Fibroblast of lung (primary cell): ENCODE data around the gene PCSK4. TPM values are rescaled to one million over a fixed set of nuclear protein-coding genes. Genes with fewer than 3 reads are reported as not detected.
"Not testable (repeated sequence)": the region's sequence is repeated elsewhere in the genome, so short reads cannot be mapped to it uniquely, and the experiment has no call there.

Source experiments
- DNase-seq, 2 donors: peaks; one replicate each; pipeline versions ENCODE4 v3.0.0 to v3.0.0-alpha.2; 2010; ENCODE audit warnings: low read depth in 2 of 2
- H2AFZ ChIP-seq: 2 replicates; pipeline ENCODE4 v1.5.1; 2012; ENCODE audit warnings: low read length, control low read depth, inconsistent platforms
- H3K27ac ChIP-seq: 2 replicates; pipeline ENCODE4 v1.5.1; 2011; ENCODE audit warnings: low read length, control low read depth; ENCODE audit not compliant: insufficient read depth
- H3K27me3 ChIP-seq: 2 replicates; pipeline ENCODE4 v1.5.1; 2011; ENCODE audit warnings: mild to moderate bottlenecking, low read length; ENCODE audit not compliant: control insufficient read depth, insufficient read depth
- H3K36me3 ChIP-seq: 2 replicates; pipeline ENCODE4 v1.5.1; 2011; ENCODE audit warnings: low read length; ENCODE audit not compliant: control insufficient read depth, insufficient read depth
- H3K4me1 ChIP-seq: 2 replicates; pipeline ENCODE4 v1.5.1; 2011; ENCODE audit warnings: low read length; ENCODE audit not compliant: control insufficient read depth, insufficient read depth; ENCODE audit errors: extremely low read depth
- H3K4me2 ChIP-seq: 2 replicates; pipeline ENCODE4 v1.5.1; 2011; ENCODE audit warnings: low read length, control low read depth; ENCODE audit not compliant: insufficient read depth; ENCODE audit errors: extremely low read depth
- H3K4me3 ChIP-seq, 4 experiments: fragments of 200-600 bp in 1 of 4; sonication (generic) in 1 of 4; replicated peaks in 1 of 4; 2 replicates each; pipeline ENCODE4 v1.5.1; 2011 to 2016; ENCODE audit warnings: low read length in 4 of 4, low read depth in 3 of 4, mild to moderate bottlenecking in 3 of 4, control low read depth in 2 of 4, inconsistent platforms in 1 of 4, mixed read lengths in 1 of 4; ENCODE audit not compliant: insufficient read depth in 1 of 4; ENCODE audit errors: control extremely low read depth in 1 of 4
- H3K79me2 ChIP-seq: 2 replicates; pipeline ENCODE4 v1.5.1; 2012; ENCODE audit warnings: mild to moderate bottlenecking, low read length, inconsistent platforms; ENCODE audit not compliant: control insufficient read depth, insufficient read depth
- H3K9ac ChIP-seq: 2 replicates; pipeline ENCODE4 v1.5.1; 2011; ENCODE audit warnings: mild to moderate bottlenecking, low read length, control low read depth; ENCODE audit not compliant: insufficient read depth
- H3K9me3 ChIP-seq: 2 replicates; pipeline ENCODE4 v1.5.1; 2012; ENCODE audit warnings: low read depth, low read length; ENCODE audit not compliant: control insufficient read depth, insufficient read depth
- H4K20me1 ChIP-seq: 2 replicates; pipeline ENCODE4 v1.5.1; 2011; ENCODE audit warnings: low read length; ENCODE audit not compliant: control insufficient read depth, insufficient read depth; ENCODE audit errors: extremely low read depth
- CTCF ChIP-seq, 2 donors: IDR thresholded peaks in 1 of 2; conservative IDR thresholded peaks in 1 of 2; 1 replicate in 1 of 2; 2 replicates in 1 of 2; pipeline ENCODE4 v1.5.1; 2011 to 2012; ENCODE audit warnings: low read length in 2 of 2, control low read depth in 1 of 2, inconsistent platforms in 1 of 2, low read depth in 1 of 2, mild to moderate bottlenecking in 1 of 2
- EZH2 ChIP-seq: IDR thresholded peaks from 2 replicates; pipeline ENCODE4 v1.5.1; 2012; ENCODE audit warnings: low read length, control low read depth, mild to moderate bottlenecking; ENCODE audit errors: missing control alignments
- polyA minus RNA-seq: library from RNA; depleted of rRNA, polyadenylated mRNA; stranded (reverse); fragments of >200 nt; gene quantifications from 2 replicates; pipeline ENCODE4 v1.2.3, GENCODE V29; 2011; ENCODE audit warnings: low replicate concordance
- polyA plus RNA-seq, 2 donors: library from polyadenylated mRNA; depleted of rRNA in 1 of 2; stranded (reverse) in 1 of 2; unstranded in 1 of 2; fragments of >200 nt; gene quantifications; 2 replicates each; pipeline ENCODE4 v1.2.1, GENCODE V29; 2011 to 2012; ENCODE audit warnings: missing spikeins in 1 of 2
- total RNA-seq: library from RNA; depleted of rRNA; stranded (reverse); fragments of >200 nt; gene quantifications from 2 replicates; pipeline ENCODE4 v1.2.1, GENCODE V29; 2014

Gene PCSK4
- total RNA-seq (1.5 and 3.5 TPM in 2 replicates), polyA plus RNA-seq (0.26 and 0.28 TPM in 2 replicates), polyA minus RNA-seq (0.67 TPM in 1 of 2 replicates, not detected in the other)
- 0.35 and 0.38 TPM in 2 replicates for polyA plus RNA-seq (2012)

- H3K4me2 ChIP-seq: peak within 1 kb of the TSS; percentile 94
- peak within 1 kb of the TSS; percentile 53 for H3K9ac ChIP-seq
- H4K20me1 ChIP-seq: no peaks in the 10 kb centered on the region
- no peaks in the 10 kb centered on the region for H3K36me3 ChIP-seq
- DNase-seq: peak; percentile 96 to 99
- H3K4me3 ChIP-seq: peak within 1 kb of the TSS; percentile 64 to 67 (median 65)
- H3K79me2 ChIP-seq: no peaks in the 10 kb centered on the region
- H3K4me1 ChIP-seq: no peaks in the 10 kb centered on the region
- no peaks in the 10 kb centered on the region for H3K9me3 ChIP-seq
- TF ChIP-seq CTCF (conservative IDR thresholded peaks at IDR 0.05 in 1 of 2, IDR thresholded peaks at IDR 0.05 in 1 of 2; ENCODE audit: low read depth in 1 of 2, low read length in 2 of 2): no peak
- TF ChIP-seq EZH2: no peak
- peak within 1 kb of the TSS; percentile 99 for H2AFZ ChIP-seq
- peak within 1 kb of the TSS; percentile 63 for H3K27ac ChIP-seq
- peaks cover 13% of the 10 kb centered on the region for H3K27me3 ChIP-seq
Observed at GRCh38 chr19:1490311-1491113, at the start of gene PCSK4. TSS of gene PCSK4 (minus strand) at chr19:1490350. CDS start at chr19:1490346, 4 bp downstream.

- H3K27ac ChIP-seq, DNase-seq, H2AFZ ChIP-seq, H3K9me3 ChIP-seq, H4K20me1 ChIP-seq, H3K79me2 ChIP-seq, H3K4me1 ChIP-seq, H3K4me2 ChIP-seq, H3K36me3 ChIP-seq, H3K4me3 ChIP-seq, H3K9ac ChIP-seq, H3K27me3 ChIP-seq: not testable (repeated sequence)
Observed at GRCh38 chr19:1539749-1540148, 49.6 kb upstream of the PCSK4 start.

GRCh38 chr19:1538978-1539377 is 48.8 kb upstream of the PCSK4 start:
- DNase-seq: no peak
- no peak overlapping the region for H3K4me2 ChIP-seq
- no peak overlapping the region for H3K4me3 ChIP-seq
- no peaks in the 10 kb centered on the region for H3K27me3 ChIP-seq
- H3K79me2 ChIP-seq: no peaks in the 10 kb centered on the region
- no peaks in the 10 kb centered on the region for H4K20me1 ChIP-seq
- no peak overlapping the region for H2AFZ ChIP-seq
- no peaks in the 10 kb centered on the region for H3K9me3 ChIP-seq
- no peak overlapping the region for H3K27ac ChIP-seq
- no peaks in the 10 kb centered on the region for H3K4me1 ChIP-seq
- TF ChIP-seq EZH2 (no peak), CTCF (conservative IDR thresholded peaks at IDR 0.05 in 1 of 2, IDR thresholded peaks at IDR 0.05 in 1 of 2; ENCODE audit: low read depth in 1 of 2, low read length in 2 of 2) (no peak)
- no peaks in the 10 kb centered on the region for H3K36me3 ChIP-seq
- H3K9ac ChIP-seq: no peak overlapping the region

GRCh38 chr19:1535699-1536098 is 45.5 kb upstream of the PCSK4 start:
- not testable (repeated sequence) for H3K4me1 ChIP-seq, H3K36me3 ChIP-seq, H4K20me1 ChIP-seq, H3K27ac ChIP-seq, H3K9ac ChIP-seq, H3K4me2 ChIP-seq, H3K79me2 ChIP-seq, H3K9me3 ChIP-seq, H3K27me3 ChIP-seq, H2AFZ ChIP-seq, DNase-seq, H3K4me3 ChIP-seq
